Amygdala (tissue), 56 donors: ENCODE data around the gene PYDC1.
"Not testable (repeated sequence)": the region's sequence is repeated elsewhere in the genome, so short reads cannot be mapped to it uniquely, and the experiment has no call there.

Experiments used
- DNase-seq, 56 donors: peaks; one replicate each; lab custom pipeline; 2025; lab: John Stamatoyannopoulos, UW

The PYDC1 gene

DNA sequence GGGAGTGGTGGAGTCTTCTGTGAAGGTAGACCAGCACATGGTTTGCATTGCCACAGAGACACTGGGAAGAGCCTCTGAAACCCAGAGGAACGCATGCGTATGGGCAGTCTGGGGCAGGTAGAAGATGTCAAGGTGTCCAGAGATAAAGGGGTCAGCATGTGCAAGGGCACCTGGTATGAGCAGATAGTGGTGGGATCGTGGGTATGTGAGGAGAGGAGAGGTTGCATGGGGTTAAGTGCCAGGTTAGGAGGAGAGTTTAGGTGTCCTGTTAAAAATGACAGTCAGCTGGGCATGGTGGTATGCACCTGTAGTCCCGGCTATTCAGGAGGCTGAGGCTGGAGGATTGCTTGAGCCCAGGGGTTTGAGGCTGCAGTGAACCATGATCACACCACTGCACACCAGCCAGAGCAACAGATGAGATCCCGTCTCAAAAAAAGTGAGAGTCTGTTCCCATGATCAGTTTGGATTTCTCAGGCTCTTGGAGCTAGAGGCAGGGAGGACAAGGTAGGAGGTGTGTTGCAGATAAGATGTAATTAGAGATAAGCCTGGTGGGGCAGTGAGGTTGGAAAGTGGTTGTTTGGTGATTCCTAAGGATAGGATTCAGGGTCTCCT lies 17.4 kb downstream of the PYDC1 start:
- no peak for DNase-seq

DNA sequence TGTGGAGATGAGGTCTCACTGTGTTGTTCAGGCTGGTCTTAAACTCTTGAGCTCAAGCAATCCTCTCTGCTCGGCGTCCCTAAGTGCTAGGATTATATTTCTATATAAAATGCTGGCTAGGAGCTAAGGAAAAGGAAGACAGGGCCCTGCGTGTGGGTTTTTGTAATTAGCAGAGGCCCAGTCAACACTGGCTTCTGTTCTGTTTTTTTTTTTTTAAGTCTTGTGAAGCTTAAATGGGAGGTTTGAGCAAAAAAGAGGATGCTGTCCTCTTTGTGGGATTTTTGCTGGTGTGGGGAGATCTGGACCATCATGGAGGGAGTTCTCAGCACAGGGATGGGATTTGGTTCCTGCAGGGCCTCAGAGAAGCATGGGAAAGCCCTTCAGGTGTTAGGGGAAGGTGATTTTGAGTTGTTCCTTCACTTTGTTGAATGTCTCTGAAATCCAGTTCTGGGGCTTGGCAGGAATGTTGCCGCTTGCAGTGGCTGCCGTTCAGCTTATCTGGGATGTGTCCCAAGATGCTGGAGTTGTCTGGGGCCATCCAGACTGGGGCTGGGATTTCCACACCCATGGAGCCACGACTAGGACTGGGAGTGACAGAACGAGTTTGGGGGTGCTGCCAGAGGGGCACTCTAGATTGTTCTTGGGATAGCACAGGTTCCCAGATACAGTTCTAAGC lies 18.6 kb downstream of the PYDC1 start:
- no peak for DNase-seq

DNA sequence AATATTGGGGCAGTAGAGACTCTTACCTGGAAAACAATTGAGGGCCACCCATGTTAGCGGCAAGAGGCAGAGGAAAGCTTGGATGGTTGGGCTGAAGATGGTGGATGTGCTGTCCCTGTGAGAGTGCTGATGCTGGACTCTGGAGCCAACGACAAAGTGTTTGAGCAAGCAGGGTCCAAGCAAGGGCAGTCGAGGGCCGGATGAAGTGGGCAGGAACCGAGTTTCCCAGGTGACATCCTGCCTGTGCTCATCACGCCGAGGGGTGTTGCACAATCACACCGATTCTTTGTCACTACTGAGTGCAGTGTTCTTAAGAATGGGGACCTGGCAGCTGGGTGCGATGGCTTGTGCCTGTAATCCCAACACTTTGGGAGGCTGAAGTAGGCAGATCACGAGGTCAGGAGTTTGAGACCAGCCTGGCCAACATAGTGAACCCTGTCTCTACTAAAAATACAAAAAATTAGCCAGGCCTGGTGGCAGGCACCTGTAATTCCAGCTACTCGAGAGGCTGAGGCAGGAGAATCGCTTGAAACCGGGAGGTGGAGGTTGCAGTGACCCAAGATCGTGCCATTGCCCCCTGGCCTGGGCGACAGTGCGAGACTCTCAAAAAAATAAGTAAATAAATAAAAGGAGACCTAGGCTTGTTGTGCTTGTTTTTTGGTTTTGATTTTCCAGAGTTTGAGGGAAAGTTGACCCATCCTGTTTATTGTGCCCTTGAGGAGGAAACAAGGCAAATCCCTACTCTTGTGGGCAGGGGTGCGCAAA lies 20.4 kb downstream of the PYDC1 start:
- no peak for DNase-seq

DNA sequence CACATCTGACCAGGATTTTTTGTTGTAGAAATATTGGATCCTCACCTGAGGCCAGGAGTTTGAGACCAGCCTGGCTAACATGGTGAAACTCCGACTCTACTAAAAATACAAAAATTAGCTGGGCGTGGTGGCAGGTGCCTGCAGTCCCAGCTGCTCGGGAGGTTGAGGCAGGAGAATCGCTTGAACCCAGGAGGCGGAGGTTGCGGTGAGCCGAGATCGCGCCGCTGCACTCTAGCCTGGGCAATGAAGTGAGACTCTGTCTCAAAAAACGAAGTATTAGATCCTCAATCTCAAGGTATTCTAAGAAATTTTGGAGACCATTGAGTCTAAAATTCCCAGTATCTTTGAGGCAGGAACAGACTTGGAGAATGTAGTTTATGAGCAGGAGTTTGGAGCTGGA lies 21.1 kb downstream of the PYDC1 start:
- not testable (repeated sequence) for DNase-seq

DNA sequence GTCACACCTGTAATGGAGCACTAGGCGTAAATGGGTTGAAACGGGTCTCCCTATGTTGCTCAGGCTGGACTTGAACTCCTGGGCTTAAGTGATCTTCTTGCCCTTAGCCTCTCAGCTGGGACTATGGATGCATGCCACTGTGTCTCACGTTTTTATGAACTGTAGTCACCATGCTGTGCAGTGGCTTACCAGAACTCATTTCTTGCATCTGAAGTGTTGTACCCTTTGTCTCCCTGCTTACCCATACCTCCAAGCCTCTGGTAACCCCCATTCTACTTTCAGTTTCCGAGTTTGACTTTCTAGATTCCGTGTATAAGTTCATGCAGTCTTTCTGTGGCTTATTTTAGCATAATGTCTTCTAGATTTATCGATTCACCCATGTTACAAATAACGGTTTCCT lies 22.0 kb downstream of the PYDC1 start:
- DNase-seq = no peak

DNA sequence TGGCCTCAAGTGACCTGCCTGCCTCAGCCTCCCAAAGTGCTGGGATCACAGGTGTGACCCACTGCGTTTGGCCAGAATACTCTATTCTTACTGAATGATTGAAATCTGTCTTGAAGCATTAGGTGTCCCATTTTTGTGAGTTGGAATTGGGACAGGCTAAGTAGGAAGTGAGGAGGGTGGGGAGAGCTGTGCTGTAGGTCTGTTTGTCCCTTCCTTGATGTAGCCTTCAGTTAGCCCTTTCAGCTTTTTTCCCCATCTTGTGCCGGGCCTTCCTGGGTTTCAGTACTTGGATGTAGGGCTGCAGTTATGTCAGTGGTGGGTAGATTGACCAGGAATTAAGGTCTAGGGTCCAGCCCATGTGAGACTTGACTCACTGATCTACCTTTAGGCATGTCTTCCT lies 23.1 kb downstream of the PYDC1 start:
- no peak for DNase-seq

GRCh38 chr16:31192856-31193642 lies 23.9 kb downstream of the PYDC1 start:
- no peak for DNase-seq

- DNase-seq = no peak
Observed at GRCh38 chr16:31191697-31192428, 25.1 kb downstream of the PYDC1 start.

- DNase-seq = no peak
Observed at GRCh38 chr16:31190818-31191444, 26.0 kb downstream of the PYDC1 start.

DNA sequence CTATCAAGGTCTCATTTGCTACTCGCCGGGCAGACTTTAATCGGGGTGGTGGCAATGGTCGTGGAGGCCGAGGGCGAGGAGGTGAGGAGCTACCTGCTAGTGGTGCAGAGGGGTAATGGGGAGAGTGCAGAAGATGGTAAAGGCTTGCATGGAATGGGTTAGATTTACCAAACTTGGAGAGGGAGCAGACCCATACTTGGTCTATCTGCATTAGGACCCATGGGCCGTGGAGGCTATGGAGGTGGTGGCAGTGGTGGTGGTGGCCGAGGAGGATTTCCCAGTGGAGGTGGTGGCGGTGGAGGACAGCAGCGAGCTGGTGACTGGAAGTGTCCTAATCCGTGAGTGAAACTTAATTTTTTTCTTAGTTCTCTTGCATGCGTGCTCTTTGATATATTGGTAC lies 26.9 kb downstream of the PYDC1 start:
- DNase-seq = no peak

GRCh38 chr16:31189412-31189778 lies 27.5 kb downstream of the PYDC1 start:
- no peak for DNase-seq

- no peak for DNase-seq
Observed at GRCh38 chr16:31188450-31189411, 28.2 kb downstream of the PYDC1 start.

DNA sequence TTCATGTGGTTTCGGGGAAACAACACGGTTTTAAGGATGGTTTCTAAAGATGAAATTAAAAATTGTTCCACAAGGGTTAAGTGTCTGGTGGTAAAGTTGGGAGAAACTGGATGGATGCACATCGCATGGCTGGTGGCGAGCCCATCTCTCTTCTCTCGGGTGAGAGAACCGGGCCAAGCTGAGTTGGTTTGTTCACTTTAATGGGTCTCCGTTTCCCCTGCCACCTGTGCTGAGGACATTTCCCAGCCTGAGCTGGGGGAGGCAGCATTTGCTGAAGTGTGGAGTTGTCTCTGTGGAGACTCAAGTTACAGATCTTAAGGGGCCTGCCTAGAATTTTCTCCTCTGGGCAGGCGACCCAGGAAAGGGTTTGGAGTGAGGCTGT lies 29.1 kb downstream of the PYDC1 start:
- no peak for DNase-seq

GRCh38 chr16:31186930-31187807 lies 29.8 kb downstream of the PYDC1 start:
- DNase-seq = no peak

DNA sequence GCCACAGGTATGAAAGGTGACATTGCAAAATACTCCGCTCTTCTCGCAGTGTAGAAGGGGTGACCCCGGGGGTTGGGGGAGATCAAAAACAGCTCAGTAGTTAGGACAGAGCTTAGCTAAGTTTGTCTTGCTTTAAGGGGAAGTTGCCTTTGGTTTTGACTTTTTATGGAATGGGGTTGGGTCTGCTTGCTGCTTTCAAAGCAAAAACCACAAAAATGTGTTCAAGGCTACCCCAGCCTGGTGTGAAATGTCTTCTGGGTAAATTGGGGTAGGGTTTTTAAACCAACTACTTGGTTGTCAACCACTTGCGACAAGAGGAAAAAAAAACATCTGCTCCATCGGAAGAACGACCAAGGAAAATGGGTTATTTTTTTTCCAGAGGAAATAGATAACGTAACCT lies 30.8 kb downstream of the PYDC1 start:
- no peak for DNase-seq

DNA sequence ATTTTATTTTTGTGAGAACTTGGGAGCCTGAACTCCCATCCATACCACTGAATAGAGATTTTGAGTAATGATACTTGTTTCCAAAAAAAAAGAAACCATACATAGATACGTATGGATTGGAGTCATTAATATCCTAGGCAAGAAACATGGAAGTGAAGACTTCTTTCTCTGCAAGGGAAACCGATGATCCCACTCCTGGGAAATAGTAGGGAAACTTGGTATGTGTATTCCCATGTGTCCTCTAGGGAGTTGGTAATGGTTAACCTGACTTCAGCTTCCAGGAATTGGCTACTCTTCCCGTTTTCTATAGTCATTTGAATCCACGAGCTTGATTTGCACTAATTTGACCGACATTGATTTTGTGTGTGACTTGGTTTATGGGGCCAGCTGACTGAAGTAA lies 31.6 kb downstream of the PYDC1 start:
- no peak for DNase-seq

GRCh38 chr16:31184888-31185287 lies 32.0 kb downstream of the PYDC1 start:
- DNase-seq = no peak
